Endodermal cell (in vitro differentiated cells): ENCODE results near the gene S100A16. TPM values are rescaled to one million over a fixed set of nuclear protein-coding genes. Genes with fewer than 3 reads are reported as not detected.

Experiments used
- DNase-seq: peaks from one replicate; pipeline ENCODE4 v3.0.0-alpha.2; 2017
- H3K27ac ChIP-seq: 2 replicates; pipeline ENCODE4 v1.5.1; 2013; ENCODE audit warnings: mild to moderate bottlenecking, low read depth, low read length, moderate library complexity
- H3K27me3 ChIP-seq: 2 replicates; pipeline ENCODE4 v1.6.1; 2013; ENCODE audit warnings: mild to moderate bottlenecking, low read length, moderate library complexity; ENCODE audit not compliant: insufficient read depth, control insufficient read depth, poor library complexity, severe bottlenecking
- H3K36me3 ChIP-seq: 2 replicates; pipeline ENCODE4 v1.7.0; 2013; ENCODE audit warnings: mild to moderate bottlenecking, low read length, moderate library complexity; ENCODE audit not compliant: control insufficient read depth, insufficient read depth
- H3K4me1 ChIP-seq: one replicate; pipeline ENCODE4 v1.7.0; 2013; ENCODE audit warnings: low read length; ENCODE audit not compliant: control insufficient read depth, insufficient read depth
- H3K4me3 ChIP-seq: 2 replicates; pipeline ENCODE4 v1.5.1; 2013; ENCODE audit warnings: mild to moderate bottlenecking, low read length, moderate library complexity
- H3K9ac ChIP-seq: 2 replicates; pipeline ENCODE4 v1.6.1; 2013; ENCODE audit warnings: mild to moderate bottlenecking, low read length, moderate library complexity; ENCODE audit not compliant: poor library complexity, severe bottlenecking; ENCODE audit errors: extremely low read depth
- H3K9me3 ChIP-seq: 2 replicates; pipeline ENCODE4 v1.6.1; 2013; ENCODE audit warnings: mild to moderate bottlenecking, low read length, moderate library complexity; ENCODE audit not compliant: control insufficient read depth
- H3K27ac Mint-ChIP-seq: 2 replicates; pipeline ENCODE4 v1.8.0; 2020; ENCODE audit warnings: mixed read lengths
- H3K27me3 Mint-ChIP-seq: 2 replicates; pipeline ENCODE4 v1.8.0; 2021; ENCODE audit warnings: mild to moderate bottlenecking, mixed read lengths; ENCODE audit not compliant: insufficient read depth
- H3K36me3 Mint-ChIP-seq: 2 replicates; pipeline ENCODE4 v1.8.0; 2020; ENCODE audit warnings: low read depth, mixed read lengths
- H3K4me1 Mint-ChIP-seq: 2 replicates; pipeline ENCODE4 v1.8.0; 2020; ENCODE audit warnings: mixed read lengths
- H3K4me3 Mint-ChIP-seq: 2 replicates; pipeline ENCODE4 v1.8.0; 2020; ENCODE audit warnings: mild to moderate bottlenecking, moderate library complexity, mixed read lengths
- H3K9me3 Mint-ChIP-seq: 2 replicates; pipeline ENCODE4 v1.8.0; 2020; ENCODE audit warnings: mild to moderate bottlenecking, mixed read lengths
- CTCF ChIP-seq: fragments of 200-600 bp; sonication (generic); conservative IDR thresholded peaks from 2 replicates; pipeline ENCODE4 v1.5.0; 2021; ENCODE audit warnings: antibody characterized with exemption, mild to moderate bottlenecking
- WGBS, 2 experiments: methylation state at CpG; one replicate each; pipeline versions ENCODE4 v1.1.5 to v1.1.7; 2013; ENCODE audit warnings: missing lambda C conversion rate in 2 of 2, mixed read lengths in 1 of 2; ENCODE audit not compliant: insufficient coverage in 1 of 2, insufficient read length in 1 of 2; 5-methylcytosine and 5-hydroxymethylcytosine counted together
- total RNA-seq, 2 donors: library from RNA; stranded (reverse); fragmentation: NEBNext Ultra II Directional in 1 of 2; extraction: Animal tissue kit (Norgen Biotek cat#: 25700) in 1 of 2; gene quantifications; 2 replicates in 1 of 2; 3 replicates in 1 of 2; pipeline ENCODE4 v1.2.1, GENCODE V29; 2021

S100A16 gene
- total RNA-seq, 2 donors from 2014 or later, result 149 to 152 TPM

GRCh38 chr1:153631047-153632022 is 18.4 kb upstream of the S100A16 start:
- H3K36me3 Mint-ChIP-seq, result peaks cover 19% of the 10 kb centered on the region
- no peak overlapping the region for H3K4me3 Mint-ChIP-seq
- H3K4me1 Mint-ChIP-seq, result peaks cover 24% of the 10 kb centered on the region
- no peak overlapping the region for H3K9ac ChIP-seq
- peaks cover 12% of the 10 kb centered on the region for H3K36me3 ChIP-seq
- no peak overlapping the region for H3K27ac Mint-ChIP-seq
- no peak for TF ChIP-seq CTCF
- peaks cover 4% of the 10 kb centered on the region for H3K9me3 Mint-ChIP-seq
- H3K27me3 Mint-ChIP-seq, result no peaks in the 10 kb centered on the region
- no peaks in the 10 kb centered on the region for H3K4me1 ChIP-seq
- no peak overlapping the region for H3K4me3 ChIP-seq
- H3K27me3 ChIP-seq, result no peaks in the 10 kb centered on the region
- DNase-seq, result no peak
- H3K27ac ChIP-seq, result no peak overlapping the region
- H3K9me3 ChIP-seq, result peaks cover under 1% of the 10 kb centered on the region
- WGBS, 2 experiments, result 95 to 98% methylated on average over 3 to 7 of the region's 10 CpGs

DNA sequence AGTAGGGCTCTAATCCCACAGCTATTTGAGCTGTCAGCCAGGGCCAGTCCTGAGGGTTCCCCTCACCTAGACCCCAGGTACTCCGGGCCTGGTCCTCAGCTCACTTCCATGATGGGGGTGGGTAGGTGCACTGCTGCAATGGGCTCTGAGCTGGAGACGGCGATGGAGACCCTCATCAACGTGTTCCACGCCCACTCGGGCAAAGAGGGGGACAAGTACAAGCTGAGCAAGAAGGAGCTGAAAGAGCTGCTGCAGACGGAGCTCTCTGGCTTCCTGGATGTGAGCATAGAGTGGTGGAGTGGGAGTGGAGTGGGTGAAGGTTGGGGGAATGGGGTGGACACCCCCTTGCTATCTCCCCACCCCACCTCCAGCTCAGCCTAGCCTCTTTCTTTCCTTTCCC is 17.4 kb upstream of the S100A16 start:
- no peaks in the 10 kb centered on the region for H3K27me3 Mint-ChIP-seq
- no peak overlapping the region for H3K27ac Mint-ChIP-seq
- no peaks in the 10 kb centered on the region for H3K27me3 ChIP-seq
- H3K9me3 Mint-ChIP-seq, result peaks cover 4% of the 10 kb centered on the region
- peaks cover 29% of the 10 kb centered on the region for H3K4me1 Mint-ChIP-seq
- H3K9me3 ChIP-seq, result no peaks in the 10 kb centered on the region
- H3K4me3 Mint-ChIP-seq, result no peak overlapping the region
- no peak overlapping the region for H3K9ac ChIP-seq
- WGBS, 2 experiments, result 92 to 100% methylated on average over 5 to 7 of the region's 7 CpGs
- no peak overlapping the region for H3K27ac ChIP-seq
- H3K4me1 ChIP-seq, result no peaks in the 10 kb centered on the region
- TF ChIP-seq CTCF, result no peak
- DNase-seq, result no peak
- H3K36me3 Mint-ChIP-seq, result peaks cover 17% of the 10 kb centered on the region
- H3K36me3 ChIP-seq, result peaks cover 9% of the 10 kb centered on the region
- H3K4me3 ChIP-seq, result no peak overlapping the region

GRCh38 chr1:153629971-153630370 is 17.0 kb upstream of the S100A16 start:
- TF ChIP-seq CTCF, result no peak
- DNase-seq, result no peak
- no peaks in the 10 kb centered on the region for H3K27me3 ChIP-seq
- peaks cover 4% of the 10 kb centered on the region for H3K9me3 Mint-ChIP-seq
- H3K27ac ChIP-seq, result no peak overlapping the region
- 88% methylated on average over 1 of the region's 1 CpG; no CpG with 5 or more reads in 1 of the 2 experiments for WGBS, 2 experiments
- peaks cover 28% of the 10 kb centered on the region for H3K4me1 Mint-ChIP-seq
- H3K9ac ChIP-seq, result no peak overlapping the region
- no peak overlapping the region for H3K4me3 Mint-ChIP-seq
- H3K4me3 ChIP-seq, result no peak overlapping the region
- peaks cover 19% of the 10 kb centered on the region for H3K36me3 Mint-ChIP-seq
- no peaks in the 10 kb centered on the region for H3K9me3 ChIP-seq
- H3K27ac Mint-ChIP-seq, result no peak overlapping the region
- no peaks in the 10 kb centered on the region for H3K4me1 ChIP-seq
- H3K36me3 ChIP-seq, result peaks cover 12% of the 10 kb centered on the region
- no peaks in the 10 kb centered on the region for H3K27me3 Mint-ChIP-seq
